Measurements from ENCODE around the gene METTL24. TPM values are rescaled to one million over a fixed set of nuclear protein-coding genes. Genes with fewer than 3 reads are reported as not detected.

The METTL24 gene
- total and polyA plus RNA-seq, 2 of the 13 experiments (the other 11 are each of a cell fraction or from before 2014, with no cell fraction given): not detected

- TF ChIP-seq PATZ1 (CRISPR knock-in tag; IDR thresholded peaks at IDR 0.05) (no peak), HOXA5 (CRISPR knock-in tag; IDR thresholded peaks at IDR 0.05) (no peak)
Observed at GRCh38 chr6:110341067-110341466, 17.1 kb downstream of the METTL24 start (continued).

- no TSS peak for BruUV-seq (replicated peaks)
- POLR2A ChIA-PET: no interaction called here
- in situ Hi-C loops (cut with HindIII; ENCODE audit: extremely low pct_ligation_motif_present, low pct_unique_long_range_greater_than_20kb): no loop called here
- Histone ChIP-seq H3K27ac (ENCODE audit: extremely low read length, insufficient read depth, low read length) (no peak overlapping the region), H3K36me3 (replicated peaks in 1 of 2; ENCODE audit: control insufficient read depth in 1 of 2, insufficient read depth in 2 of 2, low read length in 2 of 2) (no peaks in the 10 kb centered on the region), H4K20me1 (ENCODE audit: insufficient read depth, low read length) (no peaks in the 10 kb centered on the region), H3K9me3 (ENCODE audit: low read length) (no peaks in the 10 kb centered on the region), H3K79me2 (ENCODE audit: insufficient read depth, low read length) (no peaks in the 10 kb centered on the region), H3K9ac (ENCODE audit: insufficient read depth, low read depth, low read length) (no peak overlapping the region), H2AFZ (ENCODE audit: low read length) (no peak overlapping the region), H3K27me3 (ENCODE audit: control insufficient read depth in 1 of 2, insufficient read depth in 2 of 2, low read length in 2 of 2) (no peaks in the 10 kb centered on the region; a peak in 1 of 5 replicates), H3K4me1 (ENCODE audit: insufficient read depth, low read length) (no peaks in the 10 kb centered on the region), H3K4me3 (replicated peaks in 1 of 3; ENCODE audit: insufficient read depth in 1 of 3, low read depth in 2 of 3, low read length in 3 of 3) (no peak overlapping the region), H3K4me2 (ENCODE audit: low read depth, low read length) (no peak overlapping the region)
- 47% methylated on average over 7 of the region's 7 CpGs for WGBS (ENCODE audit: low lambda C conversion rate)
- FAIRE-seq (no peak), ATAC-seq (no peak), DNase-seq (ENCODE audit: low spot score) (no peak)
- intact Hi-C loops (cut with micrococcal nuclease; ENCODE audit: unreplicated experiment): loop anchor here (5.0 kb wide), 1 partner anchor 163 kb away; the partner anchor contains the start of gene WASF1
- CTCF ChIA-PET (ENCODE audit: low intra/inter-chr PET ratio, low total read pairs): no interaction called here
- TF ChIP-seq SNAPC4 (CRISPR knock-in tag; IDR thresholded peaks at IDR 0.05) (no peak), HNRNPK (IDR thresholded peaks at IDR 0.05; ENCODE audit: low read depth, low read length, poor library complexity, severe bottlenecking) (no peak), TCF7L2 (IDR thresholded peaks at IDR 0.05; ENCODE audit: low read depth, low read length) (no peak), MBD4 (IDR thresholded peaks at IDR 0.05; ENCODE audit: borderline replicate concordance, low read length) (no peak), ZEB1 (IDR thresholded peaks at IDR 0.05; ENCODE audit: insufficient replicate concordance, low read depth) (no peak), ZNF747 (CRISPR knock-in tag; IDR thresholded peaks at IDR 0.05; ENCODE audit: borderline replicate concordance) (no peak), MBNL3 (CRISPR knock-in tag; conservative IDR thresholded peaks at IDR 0.05) (no peak), ZNF503 (CRISPR knock-in tag; IDR thresholded peaks at IDR 0.05) (no peak), ELF3 (CRISPR knock-in tag; IDR thresholded peaks at IDR 0.05) (no peak), CC2D1A (CRISPR knock-in tag; IDR thresholded peaks at IDR 0.05) (no peak)
Observed at GRCh38 chr6:110340392-110340965, 17.7 kb downstream of the METTL24 start.

Data from HepG2 (cell line).